Mammary epithelial cell (primary cell): ENCODE measurements around the gene TXNRD1.

Experiments
- CTCF ChIP-seq, 2 donors: IDR thresholded peaks in 1 of 2; conservative IDR thresholded peaks in 1 of 2; 2 replicates each; pipeline ENCODE4 v1.5.1; 2011 to 2012; ENCODE audit warnings: inconsistent platforms in 2 of 2, low read length in 2 of 2, mild to moderate bottlenecking in 2 of 2, control low read depth in 1 of 2, low read depth in 1 of 2; ENCODE audit not compliant: insufficient read depth in 1 of 2; ENCODE audit errors: extremely low read depth in 1 of 2
- EZH2 ChIP-seq: IDR thresholded peaks from 2 replicates; pipeline ENCODE4 v1.6.1; 2012; ENCODE audit warnings: low read length, inconsistent platforms, borderline replicate concordance

GRCh38 chr12:104319918-104320626 is 104.5 kb downstream of the TXNRD1 start:
- TF ChIP-seq CTCF (conservative IDR thresholded peaks at IDR 0.05 in 1 of 2, IDR thresholded peaks at IDR 0.05 in 1 of 2; ENCODE audit: extremely low read depth in 1 of 2, insufficient read depth in 1 of 2, low read depth in 1 of 2, low read length in 2 of 2) = no peak
- TF ChIP-seq EZH2 = no peak
